ENCODE measurements around the gene NKAPD1.
"Not testable (repeated sequence)": the region's sequence is repeated elsewhere in the genome, so short reads cannot be mapped to it uniquely, and the experiment has no call there.

The NKAPD1 gene

DNA sequence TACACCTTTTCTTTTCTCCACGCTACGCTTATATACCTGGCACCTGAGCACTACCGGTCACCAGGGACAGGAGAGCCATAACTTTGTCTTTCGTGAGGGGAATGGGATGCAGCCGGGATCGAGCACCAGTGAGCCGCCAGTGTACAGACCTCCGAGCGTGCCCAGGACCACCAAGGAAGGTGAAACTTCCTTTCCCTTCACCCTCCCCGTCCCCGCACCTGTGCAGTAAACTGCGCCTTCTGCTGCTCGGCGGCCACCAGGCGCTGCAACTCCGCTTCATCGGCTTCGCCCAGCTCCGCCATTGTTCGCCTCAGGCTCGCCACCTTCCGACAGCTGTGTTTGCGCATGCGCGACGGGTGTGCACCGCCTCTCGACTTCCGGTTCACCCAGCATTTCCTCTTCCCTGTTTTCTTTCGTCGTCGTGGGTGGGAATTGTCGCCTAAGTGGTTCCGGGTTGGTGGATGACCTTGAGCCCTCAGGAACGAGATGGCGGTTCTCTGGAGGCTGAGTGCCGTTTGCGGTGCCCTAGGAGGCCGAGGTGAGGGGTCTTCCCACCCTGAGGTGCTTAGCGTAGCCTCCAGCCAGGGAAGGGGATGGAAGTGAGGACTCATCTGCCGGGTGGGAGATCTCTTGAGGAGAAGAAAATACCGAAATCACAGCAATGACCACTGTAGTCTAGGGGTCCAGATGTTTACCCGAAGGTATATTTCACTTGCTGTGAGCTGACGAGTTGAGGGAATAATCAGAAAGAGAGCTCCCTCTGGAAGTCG, 12.5 kb downstream of the NKAPD1 start, which contains the start of the genes SDHD and TIMM8B:
TSS of gene SDHD (plus strand) at position 452 of the 770 bp plus-strand sequence. CDS start at position 487, 35 bp downstream.
TSS of gene TIMM8B (minus strand) at position 335 of the 770 bp plus-strand sequence. CDS start at position 302, 33 bp downstream.
- peak; percentile 93 for DNase-seq (ENCODE audit: low read depth)

DNA sequence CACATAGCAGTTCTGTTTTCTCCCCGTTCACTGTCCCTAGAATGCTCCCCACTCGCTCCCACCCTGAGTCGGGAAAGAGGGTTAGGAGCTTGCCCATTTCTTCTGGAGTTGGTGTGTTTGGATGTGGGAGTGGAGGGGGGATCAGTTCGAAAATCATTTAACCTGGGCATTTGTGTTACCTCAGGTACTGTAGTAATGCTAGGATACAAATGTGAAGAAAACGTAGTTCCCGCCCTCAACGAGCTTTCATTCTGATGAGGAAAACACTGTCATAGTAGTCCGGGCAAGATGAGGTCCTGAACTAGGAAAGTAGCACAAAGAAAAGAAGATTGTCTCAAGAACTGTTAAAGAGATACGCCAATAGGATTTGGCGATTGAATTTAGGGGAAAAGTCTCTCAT, 13.1 kb downstream of the NKAPD1 start:
- DNase-seq (ENCODE audit: low read depth): no peak

- DNase-seq (ENCODE audit: low read depth): not testable (repeated sequence)
These were observed 21.2 kb downstream of the NKAPD1 start for GRCh38 chr11:112095302-112095701.

DNA sequence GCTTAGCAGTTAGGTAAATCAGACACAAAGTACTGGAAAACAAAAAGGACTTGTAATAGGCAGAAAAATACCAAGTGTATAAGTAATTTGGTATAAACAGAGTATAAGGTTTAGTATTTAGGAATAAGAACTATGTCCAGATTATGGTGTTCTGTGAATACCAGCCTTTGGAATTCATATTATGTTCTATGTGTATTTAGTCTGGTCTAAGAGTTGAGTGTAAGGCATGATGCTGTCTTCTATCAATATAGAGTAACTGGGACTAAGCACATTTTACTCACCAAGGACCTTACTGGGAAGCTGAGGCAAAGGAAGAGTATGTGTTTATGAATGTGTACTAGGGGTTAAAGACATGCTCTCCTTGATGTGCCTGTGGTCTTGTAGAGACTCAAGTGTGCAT, 22.1 kb downstream of the NKAPD1 start:
- DNase-seq (ENCODE audit: low read depth): no peak

DNA sequence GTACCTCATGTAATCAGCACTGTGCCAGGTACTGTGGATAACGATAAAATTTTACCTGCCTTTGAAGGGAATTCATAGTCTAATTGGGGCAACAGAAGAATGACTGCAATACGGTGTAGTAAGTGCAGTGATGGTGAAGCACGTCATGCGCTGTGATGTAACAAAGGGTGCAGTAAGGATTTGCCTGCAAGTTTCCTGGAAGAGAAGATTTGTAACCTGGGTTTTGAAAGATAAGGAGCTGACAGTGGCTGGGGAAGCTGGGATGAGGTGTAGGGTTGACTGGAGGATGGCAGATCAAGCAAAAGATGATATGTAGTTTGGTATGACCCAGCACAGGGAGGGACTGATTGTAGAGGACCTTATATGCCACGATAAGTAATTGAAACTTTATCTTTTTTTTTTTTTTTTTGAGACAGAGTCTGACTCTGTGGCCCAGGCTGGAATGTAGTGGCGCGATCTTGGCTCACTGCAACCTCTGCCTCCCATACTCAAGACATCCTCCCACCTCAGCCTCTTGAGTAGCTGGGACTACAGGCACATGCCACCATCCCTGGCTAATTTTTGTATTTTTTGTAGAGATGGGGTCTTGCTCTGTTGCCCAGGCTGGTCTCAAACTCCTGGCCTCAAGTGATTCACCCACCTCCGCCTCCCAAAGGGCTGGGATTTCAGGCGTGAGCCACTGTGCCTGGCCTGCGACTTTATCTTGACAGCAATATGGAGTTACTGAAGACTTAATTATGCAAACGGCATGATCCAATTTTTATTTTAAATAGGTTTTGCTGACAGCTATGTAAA, 23.8 kb downstream of the NKAPD1 start:
- no peak for DNase-seq (ENCODE audit: low read depth)

- no peak for DNase-seq (ENCODE audit: low read depth)
These were observed 26.4 kb downstream of the NKAPD1 start for GRCh38 chr11:112100462-112100861.

- DNase-seq (ENCODE audit: low read depth): no peak
These were observed 29.3 kb downstream of the NKAPD1 start for GRCh38 chr11:112103446-112103845.

DNA sequence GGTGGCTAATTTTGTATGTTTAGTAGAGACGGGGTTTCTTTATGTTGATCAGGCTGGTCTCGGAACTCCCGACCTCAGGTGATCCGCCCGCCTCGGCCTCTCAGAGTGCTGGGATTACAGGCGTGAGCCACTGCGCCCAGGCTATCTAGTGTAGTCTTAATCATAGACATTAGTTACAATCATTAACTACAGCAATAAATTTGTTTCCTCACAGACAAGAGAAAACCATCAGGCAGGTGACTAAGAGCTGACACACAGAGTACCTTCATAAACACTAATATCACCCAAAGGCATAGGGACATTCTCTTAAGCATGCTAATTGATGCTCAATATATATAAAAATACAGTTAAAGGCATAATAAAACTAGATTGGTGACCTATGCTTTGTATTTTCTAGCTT, 32.0 kb downstream of the NKAPD1 start:
- no peak for DNase-seq (ENCODE audit: low read depth)

DNA sequence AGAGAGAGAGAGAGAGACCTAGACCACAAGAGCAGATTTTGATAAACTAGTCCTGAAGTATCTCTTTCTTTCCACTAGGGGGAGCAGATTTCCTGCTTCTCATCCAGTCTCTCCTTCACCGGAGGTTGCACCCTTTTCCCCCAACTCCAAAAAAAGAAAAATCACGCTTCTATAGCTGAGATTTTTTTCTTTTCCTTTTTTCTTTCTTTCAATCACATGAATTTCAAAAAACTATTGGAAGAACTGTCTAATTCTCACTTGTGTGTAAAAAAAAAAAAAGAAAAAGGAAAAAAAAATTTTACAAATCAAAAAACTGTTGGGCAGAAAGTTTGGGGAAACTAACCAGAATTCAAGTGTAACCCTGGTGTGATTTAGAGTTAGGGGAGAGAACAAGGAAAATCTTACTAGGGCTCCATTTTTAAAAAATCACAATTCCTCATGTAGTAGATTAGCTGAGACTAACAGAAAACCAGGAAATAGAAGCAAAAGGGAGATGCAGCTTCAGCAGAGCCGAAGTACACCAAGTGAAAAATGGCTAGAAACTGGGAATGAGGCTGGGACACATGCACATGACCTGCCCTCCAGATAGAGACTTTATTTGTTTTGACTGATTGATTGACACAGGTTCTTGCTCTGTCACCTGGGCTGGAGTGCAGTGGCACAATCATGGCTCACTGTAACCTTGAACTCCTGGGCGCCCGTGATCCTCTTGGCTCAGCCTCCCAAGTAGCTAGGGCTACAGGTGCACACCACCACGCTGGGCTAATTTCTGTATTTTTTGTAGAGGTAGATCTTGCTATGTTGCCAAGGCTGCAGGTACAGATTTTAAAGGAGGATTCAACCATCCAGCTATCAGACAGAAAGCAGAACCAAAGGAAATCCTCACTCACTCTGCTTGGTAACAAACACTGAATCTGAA, 39.7 kb downstream of the NKAPD1 start:
- DNase-seq (ENCODE audit: low read depth): no peak

DNA sequence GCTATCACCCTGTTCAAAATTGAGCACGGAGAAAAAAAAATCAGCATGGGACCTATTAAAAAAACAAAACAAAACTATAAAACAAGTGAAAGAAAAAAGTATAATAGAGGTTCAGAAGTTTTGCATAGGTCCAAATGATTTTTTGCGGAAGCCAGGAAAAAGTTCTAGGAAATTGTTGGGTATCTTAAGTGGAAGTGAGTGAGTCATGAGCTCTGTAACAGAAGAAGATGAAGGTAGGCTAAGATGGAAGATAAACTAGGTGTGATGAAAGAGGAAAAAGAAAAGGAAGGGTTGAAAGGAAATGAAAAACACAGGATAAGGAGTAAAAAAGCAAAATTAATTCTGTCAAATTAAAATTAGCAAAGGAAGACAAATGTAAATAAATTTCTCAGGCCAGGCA, 40.4 kb downstream of the NKAPD1 start:
- DNase-seq (ENCODE audit: low read depth): no peak

GRCh38 chr11:112115386-112115785, 41.3 kb downstream of the NKAPD1 start:
- DNase-seq (ENCODE audit: low read depth): no peak

GRCh38 chr11:112118176-112118575, 44.1 kb downstream of the NKAPD1 start:
- no peak for DNase-seq (ENCODE audit: low read depth)

- no peak for DNase-seq (ENCODE audit: low read depth)
These were observed 48.0 kb downstream of the NKAPD1 start for GRCh38 chr11:112121981-112122615.

GRCh38 chr11:112123129-112123528, 49.0 kb downstream of the NKAPD1 start:
- DNase-seq (ENCODE audit: low read depth): no peak

- DNase-seq (ENCODE audit: low read depth): no peak
These were observed 53.0 kb downstream of the NKAPD1 start for GRCh38 chr11:112127056-112127455.

- no peak for DNase-seq (ENCODE audit: low read depth)
These were observed 54.5 kb downstream of the NKAPD1 start for GRCh38 chr11:112128483-112129121.

DNA sequence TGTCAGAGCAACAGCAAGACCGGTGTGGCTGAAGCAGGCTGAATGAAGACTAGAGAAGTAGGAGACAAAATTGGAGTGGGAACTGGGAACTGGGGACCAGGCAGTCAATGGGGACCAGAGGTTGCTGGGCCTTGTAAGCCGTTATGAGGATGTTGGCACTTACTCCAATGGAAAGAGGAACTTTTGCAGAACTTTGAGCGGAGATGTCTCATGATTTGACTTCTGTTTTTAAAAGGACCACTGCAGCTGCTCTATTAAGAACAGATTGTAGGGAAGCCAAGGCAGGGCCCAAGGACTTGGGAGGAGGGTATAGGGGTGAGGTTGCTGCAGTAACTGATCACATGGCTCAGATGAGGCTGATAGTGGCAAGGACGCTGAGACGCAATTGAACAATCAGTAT, 55.6 kb downstream of the NKAPD1 start:
- DNase-seq (ENCODE audit: low read depth): no peak

GRCh38 chr11:112132737-112133136, 58.6 kb downstream of the NKAPD1 start:
- no peak for DNase-seq (ENCODE audit: low read depth)

- no peak for DNase-seq (ENCODE audit: low read depth)
These were observed 60.4 kb downstream of the NKAPD1 start for GRCh38 chr11:112134473-112134872.

Measured in stimulated activated CD4-positive, alpha-beta T cell treated with anti-CD3 and anti-CD28 coated beads, Interleukin-2, amount 100 ng/mL, for 4 hours (primary cell).